Measurements from ENCODE around the gene RYR1. TPM values are rescaled to one million over a fixed set of nuclear protein-coding genes. Genes with fewer than 3 reads are reported as not detected.

RYR1 gene
- total RNA-seq, 6 experiments from 2014 or later, result not detected

- H3K4me3 Mint-ChIP-seq, result no peak overlapping the region
- no peak for DNase-seq
- H3K4me1 Mint-ChIP-seq (ENCODE audit: low read depth), result no peaks in the 10 kb centered on the region
- H3K36me3 Mint-ChIP-seq (ENCODE audit: low read depth), result peaks cover 23% of the 10 kb centered on the region
- H3K27ac Mint-ChIP-seq, result no peak overlapping the region
- peaks cover 38% of the 10 kb centered on the region for H3K9me3 Mint-ChIP-seq
- TF ChIP-seq CTCF (IDR thresholded peaks at IDR 0.05), result no peak
- H3K27me3 Mint-ChIP-seq (ENCODE audit: insufficient read depth), result peaks cover 17% of the 10 kb centered on the region
These were observed 99.4 kb downstream of the RYR1 start for GRCh38 chr19:38532939-38533338.

- peaks cover 23% of the 10 kb centered on the region for H3K27me3 Mint-ChIP-seq (ENCODE audit: insufficient read depth)
- no peak overlapping the region for H3K27ac Mint-ChIP-seq
- no peak for DNase-seq
- H3K36me3 Mint-ChIP-seq (ENCODE audit: low read depth), result peaks cover 23% of the 10 kb centered on the region
- TF ChIP-seq CTCF (IDR thresholded peaks at IDR 0.05), result no peak
- H3K9me3 Mint-ChIP-seq, result peaks cover 38% of the 10 kb centered on the region
- H3K4me1 Mint-ChIP-seq (ENCODE audit: low read depth), result no peaks in the 10 kb centered on the region
- no peak overlapping the region for H3K4me3 Mint-ChIP-seq
These were observed 101.1 kb downstream of the RYR1 start for GRCh38 chr19:38534574-38534973.

- Mint-ChIP-seq H3K4me1 (ENCODE audit: low read depth) (no peaks in the 10 kb centered on the region), H3K4me3 (no peak overlapping the region), H3K9me3 (peaks cover 38% of the 10 kb centered on the region), H3K36me3 (ENCODE audit: low read depth) (peaks cover 23% of the 10 kb centered on the region), H3K27ac (no peak overlapping the region), H3K27me3 (ENCODE audit: insufficient read depth) (peaks cover 22% of the 10 kb centered on the region)
- no peak for DNase-seq
- no peak for TF ChIP-seq CTCF (IDR thresholded peaks at IDR 0.05)
These were observed 101.7 kb downstream of the RYR1 start for GRCh38 chr19:38535212-38535611.

GRCh38 chr19:38537071-38537936, 103.8 kb downstream of the RYR1 start:
- no peak overlapping the region for H3K4me3 Mint-ChIP-seq
- no peak overlapping the region for H3K27ac Mint-ChIP-seq
- peaks cover 38% of the 10 kb centered on the region for H3K9me3 Mint-ChIP-seq
- H3K27me3 Mint-ChIP-seq (ENCODE audit: insufficient read depth), result peaks cover 22% of the 10 kb centered on the region
- H3K4me1 Mint-ChIP-seq (ENCODE audit: low read depth), result no peaks in the 10 kb centered on the region
- no peak for TF ChIP-seq CTCF (IDR thresholded peaks at IDR 0.05)
- H3K36me3 Mint-ChIP-seq (ENCODE audit: low read depth), result peaks cover 23% of the 10 kb centered on the region
- no peak for DNase-seq

- Mint-ChIP-seq H3K27ac (no peak overlapping the region), H3K27me3 (ENCODE audit: insufficient read depth) (peaks cover 17% of the 10 kb centered on the region), H3K36me3 (ENCODE audit: low read depth) (peaks cover 23% of the 10 kb centered on the region), H3K4me1 (ENCODE audit: low read depth) (no peaks in the 10 kb centered on the region), H3K4me3 (no peak overlapping the region), H3K9me3 (peaks cover 38% of the 10 kb centered on the region)
- DNase-seq, result no peak
- no peak for TF ChIP-seq CTCF (IDR thresholded peaks at IDR 0.05)
These were observed 104.9 kb downstream of the RYR1 start for GRCh38 chr19:38538386-38538785.

All from HFFc6 (cell line).